GM10266 (cell line): ENCODE measurements around the gene TTC1.

ENCODE experiments used
- DNase-seq: peaks from one replicate; pipeline ENCODE4 v3.0.0; 2012; ENCODE audit errors: extremely low spot score
- TF ChIP-seq, protein P1 (sequence below): IDR thresholded peaks from 2 replicates; pipeline ENCODE4 v1.5.1; 2012; ENCODE audit warnings: mild to moderate bottlenecking, low read depth; ENCODE audit not compliant: control insufficient read depth, insufficient read depth; ENCODE audit errors: missing control alignments

Gene TTC1

DNA sequence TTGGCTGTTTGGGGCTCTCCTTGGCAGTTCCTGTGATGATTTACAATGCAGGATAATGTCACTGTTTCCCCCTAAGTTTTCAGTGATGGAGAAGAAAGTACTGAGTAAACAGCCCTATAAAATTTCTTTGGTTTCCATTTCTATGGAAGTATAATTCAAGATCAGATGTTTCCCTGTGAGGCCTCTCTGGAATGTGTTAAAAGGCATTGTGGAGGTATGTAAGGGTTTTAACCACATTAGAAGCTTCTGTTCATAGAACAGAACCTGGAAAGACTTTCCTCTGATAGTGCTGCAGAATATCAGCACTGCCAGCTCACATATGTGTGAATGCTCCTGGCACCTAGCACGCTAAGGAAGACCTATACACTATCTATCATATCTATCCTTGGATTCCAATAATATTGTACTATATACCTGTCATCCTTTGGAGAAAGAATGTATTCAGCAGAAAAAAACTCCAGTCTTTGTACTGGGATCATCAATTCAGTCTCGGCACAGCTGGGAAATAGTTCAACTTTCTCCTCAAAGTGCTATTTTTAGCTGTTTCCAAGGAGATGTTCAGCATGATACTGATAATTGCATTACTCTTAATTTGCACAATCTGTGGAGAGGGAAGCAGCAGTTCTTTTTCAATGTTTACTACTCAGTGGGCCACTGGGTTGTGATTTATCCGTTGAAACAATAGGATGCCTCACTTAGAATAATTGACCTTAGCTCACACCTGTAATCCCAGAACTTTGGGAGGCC lies 21.9 kb downstream of the TTC1 start:
- TF ChIP-seq, protein P1, sequence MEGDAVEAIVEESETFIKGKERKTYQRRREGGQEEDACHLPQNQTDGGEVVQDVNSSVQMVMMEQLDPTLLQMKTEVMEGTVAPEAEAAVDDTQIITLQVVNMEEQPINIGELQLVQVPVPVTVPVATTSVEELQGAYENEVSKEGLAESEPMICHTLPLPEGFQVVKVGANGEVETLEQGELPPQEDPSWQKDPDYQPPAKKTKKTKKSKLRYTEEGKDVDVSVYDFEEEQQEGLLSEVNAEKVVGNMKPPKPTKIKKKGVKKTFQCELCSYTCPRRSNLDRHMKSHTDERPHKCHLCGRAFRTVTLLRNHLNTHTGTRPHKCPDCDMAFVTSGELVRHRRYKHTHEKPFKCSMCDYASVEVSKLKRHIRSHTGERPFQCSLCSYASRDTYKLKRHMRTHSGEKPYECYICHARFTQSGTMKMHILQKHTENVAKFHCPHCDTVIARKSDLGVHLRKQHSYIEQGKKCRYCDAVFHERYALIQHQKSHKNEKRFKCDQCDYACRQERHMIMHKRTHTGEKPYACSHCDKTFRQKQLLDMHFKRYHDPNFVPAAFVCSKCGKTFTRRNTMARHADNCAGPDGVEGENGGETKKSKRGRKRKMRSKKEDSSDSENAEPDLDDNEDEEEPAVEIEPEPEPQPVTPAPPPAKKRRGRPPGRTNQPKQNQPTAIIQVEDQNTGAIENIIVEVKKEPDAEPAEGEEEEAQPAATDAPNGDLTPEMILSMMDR, result no peak
- no peak for DNase-seq

GRCh38 chr5:160033546-160034252 lies 24.8 kb downstream of the TTC1 start:
- no peak for DNase-seq
- TF ChIP-seq, protein P1, result no peak

DNA sequence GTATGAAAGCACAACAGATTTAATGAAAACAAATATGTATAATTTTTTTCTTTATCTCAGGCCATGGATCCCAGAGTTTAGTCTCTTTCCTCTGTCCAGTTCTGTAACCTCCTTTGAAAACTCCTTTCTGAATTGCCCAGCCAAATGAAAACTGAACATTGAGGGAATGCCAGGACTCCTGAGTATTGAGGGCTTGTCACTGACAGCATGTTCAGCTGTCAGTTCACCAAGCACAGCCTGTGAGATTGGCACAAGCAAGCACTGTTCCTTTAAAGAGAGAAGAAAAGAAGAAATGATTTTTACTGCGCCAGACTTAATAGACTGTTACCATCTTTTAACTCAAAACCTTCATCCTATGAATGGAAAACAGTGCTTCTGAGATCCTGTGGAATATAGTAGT lies 27.3 kb downstream of the TTC1 start:
- DNase-seq, result no peak
- TF ChIP-seq, protein P1, result no peak

GRCh38 chr5:160036884-160037283 lies 27.9 kb downstream of the TTC1 start:
- no peak for DNase-seq
- TF ChIP-seq, protein P1, result no peak

DNA sequence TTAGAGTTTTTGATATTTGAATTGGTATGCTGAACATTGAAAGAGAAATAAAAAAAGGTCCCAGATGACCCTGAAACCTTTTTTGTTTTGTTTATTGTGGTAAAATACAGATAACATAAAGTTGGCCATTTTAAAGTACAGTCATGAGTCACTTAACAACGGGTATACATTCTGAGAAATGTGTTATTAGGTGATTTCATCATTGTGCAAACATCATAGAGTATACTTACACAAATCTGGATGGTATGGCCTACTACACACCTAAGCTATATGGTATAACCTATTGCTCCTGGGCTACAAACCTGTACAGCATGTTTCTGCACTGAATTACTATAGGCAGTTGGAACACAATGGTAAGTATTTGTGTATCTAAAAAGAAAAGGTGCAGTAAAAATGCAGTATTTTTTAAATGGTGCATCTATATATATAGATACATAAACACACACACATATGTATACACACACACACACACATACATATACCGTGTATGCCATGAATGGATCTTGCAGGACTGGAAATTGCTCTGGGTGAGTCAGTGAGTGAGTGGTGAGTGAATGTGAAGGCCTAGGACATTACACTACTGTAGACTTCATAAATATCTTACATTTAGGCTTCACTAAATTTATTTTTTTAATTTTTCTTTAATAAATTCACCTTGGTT lies 31.0 kb downstream of the TTC1 start:
- DNase-seq, result no peak

DNA sequence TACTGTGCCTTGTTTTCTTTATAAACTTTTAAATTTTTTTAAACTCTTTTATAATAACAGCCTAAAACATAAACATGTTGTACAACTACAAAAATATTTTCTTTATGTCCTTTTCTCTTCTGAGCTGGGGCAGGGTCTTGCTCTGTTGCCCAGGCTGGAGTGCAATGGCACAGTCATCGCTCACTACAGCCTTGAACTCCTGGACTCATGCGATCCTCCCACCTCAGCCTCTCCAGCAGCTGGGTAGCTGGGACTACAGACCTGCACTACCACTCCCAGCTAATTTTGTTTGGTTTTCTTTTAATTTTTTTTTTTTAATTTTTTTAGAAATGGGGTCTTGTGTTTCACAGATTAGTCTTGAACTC lies 31.5 kb downstream of the TTC1 start:
- TF ChIP-seq, protein P1, result no peak
- DNase-seq, result no peak

More for the DNA sequence above, 31.0 kb downstream of the TTC1 start:
- TF ChIP-seq, protein P1, result no peak

DNA sequence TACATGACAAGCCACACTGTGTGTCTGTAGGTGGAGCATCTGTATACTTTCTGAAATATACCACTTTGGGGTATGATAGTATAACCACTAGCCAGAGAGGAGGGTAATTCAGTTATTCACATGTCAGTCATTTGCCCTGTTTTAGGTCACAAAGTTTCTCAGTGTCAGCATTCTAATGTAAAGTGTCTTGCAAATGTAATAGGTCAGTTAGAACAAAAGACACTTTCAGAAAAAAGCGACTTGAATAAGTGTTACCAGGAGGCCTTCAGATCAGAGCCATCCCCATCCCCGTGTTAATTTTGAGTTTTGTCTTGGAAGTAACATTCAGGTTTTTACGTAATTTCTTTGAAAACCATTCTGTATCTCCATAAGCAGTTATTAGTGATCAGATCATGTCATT lies 33.7 kb downstream of the TTC1 start:
- TF ChIP-seq, protein P1, result no peak
- no peak for DNase-seq
